ENCODE data around the gene SNCA. TPM values are rescaled to one million over a fixed set of nuclear protein-coding genes. Genes with fewer than 3 reads are reported as not detected.

Gene SNCA
- total RNA-seq, 6 experiments from 2014 or later: 0.43 to 5.1 (median 1.0) TPM

- Histone ChIP-seq H3K4me3 (no peak overlapping the region), H3K4me1 (no peaks in the 10 kb centered on the region), H3K36me3 (no peaks in the 10 kb centered on the region), H3K27ac (no peak overlapping the region), H3K27me3 (no peaks in the 10 kb centered on the region), H3K9me3 (no peaks in the 10 kb centered on the region)
- no peak for TF ChIP-seq POLR2A (IDR thresholded peaks at IDR 0.05)
- no peak for TF ChIP-seq CTCF (IDR thresholded peaks at IDR 0.05)
- 30% methylated on average over 7 of the region's 7 CpGs for WGBS (ENCODE audit: insufficient coverage, low coverage, low lambda C conversion rate, missing lambda C conversion rate)
- intact Hi-C loops (cut with DNase I): no loop called here
- ATAC-seq (no peak), DNase-seq (no peak)
Measured at GRCh38 chr4:89752932-89753598, 83.9 kb downstream of the SNCA start.

GRCh38 chr4:89751416-89751815 is 85.5 kb downstream of the SNCA start:
- Histone ChIP-seq H3K9me3 (no peaks in the 10 kb centered on the region), H3K4me1 (no peaks in the 10 kb centered on the region), H3K4me3 (no peak overlapping the region), H3K27me3 (no peaks in the 10 kb centered on the region), H3K27ac (no peak overlapping the region), H3K36me3 (no peaks in the 10 kb centered on the region)
- ATAC-seq: no peak
- DNase-seq: no peak
- TF ChIP-seq CTCF (IDR thresholded peaks at IDR 0.05) (no peak), POLR2A (IDR thresholded peaks at IDR 0.05) (no peak)
- intact Hi-C loops (cut with DNase I): no loop called here
- WGBS (ENCODE audit: insufficient coverage, low coverage, low lambda C conversion rate, missing lambda C conversion rate): 53% methylated on average over 5 of the region's 5 CpGs

- Histone ChIP-seq H3K36me3 (no peaks in the 10 kb centered on the region), H3K9me3 (no peaks in the 10 kb centered on the region), H3K4me3 (no peak overlapping the region), H3K4me1 (no peaks in the 10 kb centered on the region), H3K27me3 (no peaks in the 10 kb centered on the region), H3K27ac (no peak overlapping the region)
- intact Hi-C loops (cut with DNase I): no loop called here
- 50% methylated on average over 1 of the region's 1 CpG for WGBS (ENCODE audit: insufficient coverage, low coverage, low lambda C conversion rate, missing lambda C conversion rate)
- no peak for TF ChIP-seq POLR2A (IDR thresholded peaks at IDR 0.05)
- no peak for TF ChIP-seq CTCF (IDR thresholded peaks at IDR 0.05)
- ATAC-seq (no peak), DNase-seq (no peak)
Measured at GRCh38 chr4:89746377-89746776, 90.6 kb downstream of the SNCA start.

GRCh38 chr4:89745708-89746107 is 91.3 kb downstream of the SNCA start:
- H3K4me3 ChIP-seq: no peak overlapping the region
- no peak for ATAC-seq

More at GRCh38 chr4:89745708-89746107, 91.3 kb downstream of the SNCA start:
- no peaks in the 10 kb centered on the region for H3K4me1 ChIP-seq
- TF ChIP-seq POLR2A (IDR thresholded peaks at IDR 0.05): no peak
- TF ChIP-seq CTCF (IDR thresholded peaks at IDR 0.05): no peak
- intact Hi-C loops (cut with DNase I): no loop called here
- WGBS (ENCODE audit: insufficient coverage, low coverage, low lambda C conversion rate, missing lambda C conversion rate): 63% methylated on average over 1 of the region's 1 CpG
- DNase-seq: no peak
- no peaks in the 10 kb centered on the region for H3K9me3 ChIP-seq
- no peaks in the 10 kb centered on the region for H3K27me3 ChIP-seq
- H3K27ac ChIP-seq: no peak overlapping the region
- H3K36me3 ChIP-seq: no peaks in the 10 kb centered on the region
